CD4-positive, alpha-beta T cell (primary cell): ENCODE results near the gene HERPUD2. TPM values are rescaled to one million over a fixed set of nuclear protein-coding genes. Genes with fewer than 3 reads are reported as not detected.

Experiments used
- ATAC-seq: fragments of 200-7000 bp; cut with Tn5 transposase; one replicate; pipeline ENCODE4 v1.10.0; 2022; ENCODE audit warnings: mild to moderate bottlenecking; ENCODE audit not compliant: poor library complexity
- CTCF ChIA-PET: fragments of 350-600 bp; sonication (Branson Sonifier 250); formaldehyde crosslinking; loops from one replicate; lab custom pipeline; 2021; ENCODE audit warnings: antibody characterized with exemption, inconsistent platforms; lab: Charles Lee
- POLR2A ChIA-PET: fragments of 350-600 bp; sonication (Branson Sonifier 250); formaldehyde crosslinking; loops from one replicate; lab custom pipeline; 2021; ENCODE audit warnings: antibody characterized with exemption, inconsistent platforms; lab: Charles Lee
- DNase-seq, 14 experiments: peaks; one replicate each; pipeline ENCODE4 v3.0.0-alpha.2; 2013 to 2020; ENCODE audit warnings: mixed read lengths in 2 of 14
- H3K27ac ChIP-seq, 2 donors: one replicate each; pipeline versions ENCODE4 v1.5.1 to v1.7.0; 2013; ENCODE audit warnings: low read length in 2 of 2, low read depth in 1 of 2, mild to moderate bottlenecking in 1 of 2
- H3K27me3 ChIP-seq, 2 experiments: 1 replicate in 1 of 2; 2 replicates in 1 of 2; pipeline versions ENCODE4 v1.6.1 to v1.7.0; 2013; ENCODE audit warnings: low read length in 2 of 2, control low read depth in 1 of 2, mild to moderate bottlenecking in 1 of 2, moderate library complexity in 1 of 2; ENCODE audit not compliant: insufficient read depth in 2 of 2, control insufficient read depth in 1 of 2
- H3K36me3 ChIP-seq: one replicate; pipeline ENCODE4 v1.6.1; 2013; ENCODE audit warnings: low read length, control low read depth; ENCODE audit not compliant: insufficient read depth
- H3K4me1 ChIP-seq: one replicate; pipeline ENCODE4 v1.6.1; 2013; ENCODE audit warnings: low read length, control low read depth; ENCODE audit not compliant: insufficient read depth
- H3K4me3 ChIP-seq: one replicate; pipeline ENCODE4 v1.5.1; 2013; ENCODE audit warnings: mild to moderate bottlenecking, low read length, moderate library complexity
- H3K9me3 ChIP-seq, 2 experiments: 1 replicate in 1 of 2; 2 replicates in 1 of 2; pipeline versions ENCODE4 v1.6.1 to v1.7.0; 2013; ENCODE audit warnings: low read length in 2 of 2, mild to moderate bottlenecking in 2 of 2, control low read depth in 1 of 2, moderate library complexity in 1 of 2; ENCODE audit not compliant: control insufficient read depth in 1 of 2, insufficient read depth in 1 of 2
- H3K27ac Mint-ChIP-seq: one replicate; pipeline ENCODE4 v1.8.0; 2020; ENCODE audit warnings: mixed read lengths
- H3K27me3 Mint-ChIP-seq: one replicate; pipeline ENCODE4 v1.8.0; 2021; ENCODE audit warnings: mixed read lengths
- H3K36me3 Mint-ChIP-seq: one replicate; pipeline ENCODE4 v1.8.0; 2021; ENCODE audit warnings: low read depth, mixed read lengths
- H3K4me1 Mint-ChIP-seq: one replicate; pipeline ENCODE4 v1.8.0; 2021; ENCODE audit warnings: low read depth, mixed read lengths
- H3K4me3 Mint-ChIP-seq: one replicate; pipeline ENCODE4 v1.8.0; 2020; ENCODE audit warnings: mild to moderate bottlenecking, mixed read lengths
- H3K9me3 Mint-ChIP-seq: one replicate; pipeline ENCODE4 v1.8.0; 2020; ENCODE audit warnings: mixed read lengths
- CTCF ChIP-seq: fragments of 200-600 bp; IDR thresholded peaks from one replicate; pipeline ENCODE4 v1.8.0; 2022; ENCODE audit warnings: antibody characterized with exemption, mild to moderate bottlenecking
- intact Hi-C, 2 experiments: fragments of 100-400 bp; cut with DNase I in 1 of 2; cut with micrococcal nuclease in 1 of 2; formaldehyde crosslinking; loops; one replicate each; pipeline versions ENCODE4 v1.15.1 to v1.9.0; 2023 to 2025; cut with DNase I, micrococcal nuclease
- total RNA-seq, 174 experiments: library from RNA in 2 of 174; stranded (reverse) in 2 of 174; gene quantifications; one replicate each; pipeline ENCODE4 v1.2.3 and lab custom pipeline; 2021 to 2026

HERPUD2 gene
- total RNA-seq, 2 experiments from 2014 or later, result 113 to 127 TPM

GRCh38 chr7:35717013-35717412, 22.1 kb upstream of the HERPUD2 start:
- Mint-ChIP-seq H3K36me3 (no peaks in the 10 kb centered on the region), H3K27ac (no peak overlapping the region), H3K4me3 (no peak overlapping the region), H3K9me3 (no peaks in the 10 kb centered on the region), H3K4me1 (peaks cover 2% of the 10 kb centered on the region), H3K27me3 (no peaks in the 10 kb centered on the region)
- no peak for ATAC-seq
- CTCF ChIA-PET, result no interaction called here
- no peaks in the 10 kb centered on the region for H3K4me1 ChIP-seq
- no peaks in the 10 kb centered on the region for H3K9me3 ChIP-seq
- no peak overlapping the region for H3K27ac ChIP-seq
- H3K36me3 ChIP-seq, result no peaks in the 10 kb centered on the region
- POLR2A ChIA-PET, result no interaction called here
- no peaks in the 10 kb centered on the region for H3K27me3 ChIP-seq
- H3K4me3 ChIP-seq, result no peak overlapping the region
- TF ChIP-seq CTCF, result no peak
- intact Hi-C loops, result no loop called here
- no peak for DNase-seq

GRCh38 chr7:35716038-35716803, 21.3 kb upstream of the HERPUD2 start:
- DNase-seq, result no peak
- ChIA-PET POLR2A (no interaction called here), CTCF (no interaction called here)
- H3K4me3 ChIP-seq, result no peak overlapping the region
- H3K4me1 Mint-ChIP-seq, result no peaks in the 10 kb centered on the region
- no peak overlapping the region for H3K27ac Mint-ChIP-seq
- intact Hi-C loops, result no loop called here
- H3K9me3 ChIP-seq, result no peaks in the 10 kb centered on the region
- H3K4me1 ChIP-seq, result no peaks in the 10 kb centered on the region
- ATAC-seq, result no peak
- no peaks in the 10 kb centered on the region for H3K36me3 Mint-ChIP-seq
- no peaks in the 10 kb centered on the region for H3K36me3 ChIP-seq
- no peaks in the 10 kb centered on the region for H3K27me3 ChIP-seq
- no peaks in the 10 kb centered on the region for H3K27me3 Mint-ChIP-seq
- no peak overlapping the region for H3K27ac ChIP-seq
- H3K4me3 Mint-ChIP-seq, result no peak overlapping the region
- no peaks in the 10 kb centered on the region for H3K9me3 Mint-ChIP-seq
- no peak for TF ChIP-seq CTCF

- TF ChIP-seq CTCF, result no peak
- intact Hi-C loops, result loop anchor here in 1 of 2 experiments (5.0 kb wide), 2 partner anchors 82 to 262 kb away; no protein-coding TSS in a partner anchor
- peaks cover 5% of the 10 kb centered on the region for H3K4me1 Mint-ChIP-seq
- H3K27me3 Mint-ChIP-seq, result no peaks in the 10 kb centered on the region
- H3K27ac Mint-ChIP-seq, result no peak overlapping the region
- H3K4me3 ChIP-seq, result no peak overlapping the region
- H3K4me1 ChIP-seq, result peaks cover 4% of the 10 kb centered on the region
- H3K27me3 ChIP-seq, result no peaks in the 10 kb centered on the region
- ChIA-PET CTCF (no interaction called here), POLR2A (no interaction called here)
- no peaks in the 10 kb centered on the region for H3K36me3 ChIP-seq
- no peak overlapping the region for H3K27ac ChIP-seq
- no peaks in the 10 kb centered on the region for H3K9me3 Mint-ChIP-seq
- ATAC-seq, result no peak
- DNase-seq, result no peak
- no peak overlapping the region for H3K4me3 Mint-ChIP-seq
- H3K36me3 Mint-ChIP-seq, result no peaks in the 10 kb centered on the region
- H3K9me3 ChIP-seq, result no peaks in the 10 kb centered on the region
Observed at GRCh38 chr7:35714862-35715261, 19.9 kb upstream of the HERPUD2 start.
